PC-9 (cell line): Measurements from ENCODE around the gene BCR. TPM values are rescaled to one million over a fixed set of nuclear protein-coding genes. Genes with fewer than 3 reads are reported as not detected.

Experiments used
- BruUV-seq: library from RNA; stranded (reverse); fragments of 400-500 nt; replicated peaks from 2 replicates; lab custom pipeline; 2021; lab: Mats Ljungman, UMichigan
- CTCF ChIA-PET: fragments of 300-600 bp; sonication (Branson Sonifier 250); formaldehyde crosslinking; loops from one replicate; lab custom pipeline; 2022; ENCODE audit warnings: antibody characterized with exemption; lab: Charles Lee
- POLR2A ChIA-PET: fragments of 300-600 bp; sonication (Branson Sonifier 250); formaldehyde crosslinking; loops from one replicate; lab custom pipeline; 2022; ENCODE audit warnings: antibody characterized with exemption; ENCODE audit not compliant: unreplicated experiment; lab: Charles Lee
- DNase-seq, 2 experiments: peaks; one replicate each; pipeline versions ENCODE4 v3.0.0 to v3.0.0-alpha.2; 2015 to 2022; ENCODE audit warnings: mixed read lengths in 1 of 2
- H2AFZ ChIP-seq: fragments of 200-600 bp; sonication (generic); 2 replicates; pipeline ENCODE4 v1.8.1; 2017; ENCODE audit warnings: antibody characterized with exemption
- H3F3A ChIP-seq: fragments of 200-600 bp; sonication (generic); 2 replicates; pipeline ENCODE4 v1.8.1; 2017; ENCODE audit warnings: antibody characterized with exemption, mild to moderate bottlenecking, low read depth; ENCODE audit not compliant: insufficient read depth
- H3K27ac ChIP-seq: fragments of 200-600 bp; sonication (generic); 2 replicates; pipeline ENCODE4 v1.6.1; 2016; ENCODE audit warnings: mixed run types
- H3K27me3 ChIP-seq: fragments of 200-600 bp; sonication (generic); 2 replicates; pipeline ENCODE4 v1.6.1; 2016; ENCODE audit warnings: low read depth, mixed run types; ENCODE audit not compliant: insufficient read depth
- H3K36me3 ChIP-seq: fragments of 200-600 bp; sonication (generic); 2 replicates; pipeline ENCODE4 v1.6.1; 2016; ENCODE audit warnings: low read depth, mixed run types
- H3K4me1 ChIP-seq: fragments of 200-600 bp; sonication (generic); replicated peaks from 2 replicates; pipeline ENCODE4 v1.6.1; 2016; ENCODE audit warnings: mixed run types; ENCODE audit not compliant: insufficient read depth
- H3K4me2 ChIP-seq: fragments of 200-600 bp; sonication (generic); 2 replicates; pipeline ENCODE4 v1.6.1; 2017; ENCODE audit warnings: mixed run types
- H3K4me3 ChIP-seq: fragments of 200-600 bp; sonication (generic); 2 replicates; pipeline ENCODE4 v1.6.1; 2016; ENCODE audit warnings: mixed run types
- H3K79me2 ChIP-seq: fragments of 200-600 bp; sonication (generic); 2 replicates; pipeline ENCODE4 v1.6.1; 2017; ENCODE audit warnings: low read depth, mixed run types
- H3K9me2 ChIP-seq: fragments of 200-600 bp; sonication (generic); 2 replicates; pipeline ENCODE4 v1.8.1; 2017; ENCODE audit warnings: mild to moderate bottlenecking; ENCODE audit not compliant: insufficient read depth
- H3K9me3 ChIP-seq: fragments of 200-600 bp; sonication (generic); 2 replicates; pipeline ENCODE4 v1.8.1; 2016; ENCODE audit warnings: low read depth; ENCODE audit not compliant: insufficient read depth
- H4K20me1 ChIP-seq: fragments of 200-600 bp; sonication (generic); 2 replicates; pipeline ENCODE4 v1.8.1; 2017; ENCODE audit not compliant: insufficient read depth
- CTCF ChIP-seq: fragments of 200-600 bp; sonication (generic); conservative IDR thresholded peaks from 2 replicates; pipeline ENCODE4 v1.6.1; 2017; ENCODE audit warnings: mixed run types, antibody characterized with exemption, mild to moderate bottlenecking, moderate library complexity
- EZH2 ChIP-seq: fragments of 200-600 bp; sonication (generic); IDR thresholded peaks from 2 replicates; pipeline ENCODE4 v1.8.0; 2017; ENCODE audit warnings: antibody characterized with exemption, low read depth
- intact Hi-C: fragments of 100-400 bp; cut with micrococcal nuclease; formaldehyde crosslinking; loops from one replicate; pipeline ENCODE4 v1.10.0; 2022; ENCODE audit not compliant: unreplicated experiment
- total RNA-seq: library from RNA; stranded (reverse); gene quantifications from 2 replicates; pipeline ENCODE4 v1.2.3, GENCODE V29; 2021

Gene BCR
- total RNA-seq, 1 experiment from 2014 or later: 47.8 TPM

GRCh38 chr22:23243859-23244689 lies 63.8 kb downstream of the BCR start:
- no peak overlapping the region for H2AFZ ChIP-seq
- no TSS peak for BruUV-seq
- ChIA-PET POLR2A (interaction anchor here (0.5 to 0.7 kb wide), 2 partner anchors 35 to 39 kb away, joined by 3 to 6 read pairs; no protein-coding TSS in a partner anchor), CTCF (no interaction called here)
- no peak for DNase-seq
- peaks cover 81% of the 10 kb centered on the region for H3K79me2 ChIP-seq
- no peaks in the 10 kb centered on the region for H3K9me2 ChIP-seq
- no peaks in the 10 kb centered on the region for H3K9me3 ChIP-seq
- no peak overlapping the region for H3K27ac ChIP-seq
- H3K4me2 ChIP-seq: no peak overlapping the region
- intact Hi-C loops: no loop called here
- H3F3A ChIP-seq: peaks cover 13% of the 10 kb centered on the region; the same call in 1 of the 2 replicates
- H3K36me3 ChIP-seq: no peaks in the 10 kb centered on the region
- peaks cover 13% of the 10 kb centered on the region for H4K20me1 ChIP-seq
- no peak overlapping the region for H3K4me3 ChIP-seq
- no peaks in the 10 kb centered on the region for H3K27me3 ChIP-seq
- peaks cover 21% of the 10 kb centered on the region for H3K4me1 ChIP-seq
- TF ChIP-seq EZH2 (no peak), CTCF (no peak)

- TF ChIP-seq CTCF (no peak), EZH2 (no peak)
- DNase-seq: no peak
- Histone ChIP-seq H3K9me3 (no peaks in the 10 kb centered on the region), H3F3A (peaks cover 13% of the 10 kb centered on the region; the same call in 1 of the 2 replicates), H3K79me2 (peaks cover 81% of the 10 kb centered on the region), H4K20me1 (peaks cover 13% of the 10 kb centered on the region), H3K27ac (no peak overlapping the region), H3K4me3 (no peak overlapping the region), H3K4me1 (peaks cover 25% of the 10 kb centered on the region), H3K36me3 (no peaks in the 10 kb centered on the region), H3K27me3 (no peaks in the 10 kb centered on the region), H3K4me2 (no peak overlapping the region), H3K9me2 (no peaks in the 10 kb centered on the region), H2AFZ (no peak overlapping the region)
- intact Hi-C loops: loop anchor here (5.0 kb wide), 1 partner anchor 62 kb away; the partner anchor contains the start of gene BCR
- BruUV-seq: no TSS peak
- CTCF ChIA-PET: no interaction called here
- POLR2A ChIA-PET: interaction anchor here (0.5 to 0.7 kb wide), 2 partner anchors 34 to 40 kb away, joined by 3 to 6 read pairs; no protein-coding TSS in a partner anchor
These were observed 64.4 kb downstream of the BCR start for GRCh38 chr22:23244690-23245044.

GRCh38 chr22:23245045-23245798 lies 64.9 kb downstream of the BCR start:
- ChIA-PET CTCF (no interaction called here), POLR2A (interaction anchor here (0.5 to 0.7 kb wide), 2 partner anchors 34 to 40 kb away, joined by 3 to 6 read pairs; no protein-coding TSS in a partner anchor)
- Histone ChIP-seq H2AFZ (no peak overlapping the region), H3K27ac (no peak overlapping the region), H3K27me3 (no peaks in the 10 kb centered on the region), H3K4me2 (no peak overlapping the region), H3K79me2 (peaks cover 82% of the 10 kb centered on the region), H3K4me1 (peaks cover 25% of the 10 kb centered on the region), H4K20me1 (peaks cover 13% of the 10 kb centered on the region), H3K36me3 (no peaks in the 10 kb centered on the region), H3K9me3 (no peaks in the 10 kb centered on the region), H3K4me3 (no peak overlapping the region), H3K9me2 (no peaks in the 10 kb centered on the region), H3F3A (peaks cover 13% of the 10 kb centered on the region; the same call in 1 of the 2 replicates)
- peak in 1 of 2 experiments; percentile 68 for DNase-seq
- BruUV-seq: no TSS peak
- intact Hi-C loops: loop anchor here (5.0 kb wide), 1 partner anchor 63 kb away; the partner anchor contains the start of gene BCR
- TF ChIP-seq CTCF (no peak), EZH2 (no peak)
